Esophagus squamous epithelium (tissue), 5 donors: Measurements from ENCODE around the gene GLDN. TPM values are rescaled to one million over a fixed set of nuclear protein-coding genes. Genes with fewer than 3 reads are reported as not detected.
A peak's percentile ranks its signal among the peaks of the same experiment; 100 is the strongest.

Experiments
- DNase-seq: peaks from one replicate; lab custom pipeline; 2025; lab: John Stamatoyannopoulos, UW
- H3K27ac ChIP-seq, 4 donors: fragments of 200-600 bp; sonication (generic); one replicate each; pipeline ENCODE4 v1.5.1; 2016 to 2019; ENCODE audit warnings: mild to moderate bottlenecking in 1 of 4
- H3K27me3 ChIP-seq, 4 donors: fragments of 200-600 bp; sonication (generic); 1 replicate in 3 of 4; 2 replicates in 1 of 4; pipeline versions ENCODE4 v1.5.1 to v1.6.0; 2017 to 2021; ENCODE audit warnings: antibody characterized with exemption in 1 of 4
- H3K36me3 ChIP-seq, 3 donors: fragments of 200-600 bp; sonication (generic); one replicate each; pipeline ENCODE4 v1.5.1; 2016 to 2019
- H3K4me1 ChIP-seq, 3 donors: fragments of 200-600 bp; sonication (generic); one replicate each; pipeline ENCODE4 v1.5.1; 2017 to 2019
- H3K4me3 ChIP-seq, 4 donors: fragments of 200-600 bp; sonication (generic); 1 replicate in 3 of 4; 2 replicates in 1 of 4; pipeline ENCODE4 v1.5.1; 2016 to 2019; ENCODE audit warnings: mild to moderate bottlenecking in 2 of 4, moderate library complexity in 1 of 4
- H3K9me3 ChIP-seq, 3 donors: fragments of 200-600 bp; sonication (generic); one replicate each; pipeline ENCODE4 v1.5.1; 2016 to 2019
- CTCF ChIP-seq, 6 experiments: fragments of 450-650 bp in 4 of 6; fragments of 200-600 bp in 2 of 6; sonication (generic) in 2 of 6; IDR thresholded peaks; one replicate each; pipeline ENCODE4 v1.5.1; 2016 to 2019; ENCODE audit warnings: antibody characterized with exemption in 6 of 6, mild to moderate bottlenecking in 4 of 6, moderate library complexity in 4 of 6
- POLR2A ChIP-seq, 4 donors: fragments of 450-650 bp; IDR thresholded peaks; one replicate each; pipeline ENCODE4 v1.6.1; 2017; ENCODE audit warnings: antibody characterized with exemption in 4 of 4, mild to moderate bottlenecking in 4 of 4, moderate library complexity in 3 of 4
- WGBS, 2 donors: methylation state at CpG; one replicate each; pipeline ENCODE4 v1.1.5; 2018; 5-methylcytosine and 5-hydroxymethylcytosine counted together
- intact Hi-C: fragments of 100-400 bp; cut with DNase I; formaldehyde crosslinking; loops from one replicate; pipeline ENCODE4 v1.15.0; 2022
- total RNA-seq, 4 donors: library from RNA; depleted of rRNA; stranded (reverse); fragments of >200 nt; gene quantifications; one replicate each; pipeline ENCODE4 v1.1.0, GENCODE V29; 2016
- donor health status: DM: yes; HTN: yes; CAD: no.

GLDN gene
- total RNA-seq, 4 donors from 2014 or later = 0.31 to 2.1 (median 0.74) TPM

DNA sequence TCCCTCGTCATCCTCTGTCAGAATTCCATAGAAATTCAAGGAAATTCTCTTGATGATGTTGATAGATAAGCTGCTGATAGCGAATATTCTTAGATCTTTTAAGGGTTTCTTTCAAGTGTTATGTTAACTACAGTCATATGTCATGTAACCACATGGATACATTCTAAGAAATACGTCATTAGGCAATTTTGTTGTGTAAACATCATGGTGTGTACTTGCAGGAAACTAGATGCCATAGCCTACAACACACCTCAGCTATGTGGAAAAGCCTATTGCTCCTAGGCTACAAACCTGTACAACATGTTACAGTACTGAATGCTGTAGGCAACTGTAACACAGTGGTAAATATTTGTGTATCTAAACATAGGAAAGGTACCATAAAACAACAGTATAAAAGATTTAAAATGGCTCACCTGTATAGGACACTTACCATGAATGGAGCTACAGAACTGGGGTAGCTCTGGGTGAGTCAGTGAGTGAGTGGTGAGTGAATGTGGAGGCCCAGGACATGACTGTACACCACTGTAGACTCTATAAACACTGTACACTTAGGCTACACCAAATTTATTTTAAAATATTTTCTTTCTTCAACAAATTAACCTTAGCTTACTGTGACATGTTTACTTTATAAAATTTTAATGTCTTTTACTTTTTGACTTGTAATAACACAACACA is 34.6 kb downstream of the GLDN start:
- Histone ChIP-seq H3K27me3 (no peaks in the 10 kb centered on the region), H3K36me3 (no peaks in the 10 kb centered on the region), H3K9me3 (no peaks in the 10 kb centered on the region), H3K4me1 (peaks cover 0 to 27% (median 7%) of the 10 kb centered on the region in 3 donors), H3K27ac (no peak overlapping the region), H3K4me3 (no peak overlapping the region)
- WGBS, 2 donors = 66 to 79% methylated on average over 3 of the region's 3 CpGs
- intact Hi-C loops = no loop called here
- TF ChIP-seq CTCF (IDR thresholded peaks at IDR 0.05) (no peak), POLR2A (IDR thresholded peaks at IDR 0.05) (no peak)
- DNase-seq = no peak

DNA sequence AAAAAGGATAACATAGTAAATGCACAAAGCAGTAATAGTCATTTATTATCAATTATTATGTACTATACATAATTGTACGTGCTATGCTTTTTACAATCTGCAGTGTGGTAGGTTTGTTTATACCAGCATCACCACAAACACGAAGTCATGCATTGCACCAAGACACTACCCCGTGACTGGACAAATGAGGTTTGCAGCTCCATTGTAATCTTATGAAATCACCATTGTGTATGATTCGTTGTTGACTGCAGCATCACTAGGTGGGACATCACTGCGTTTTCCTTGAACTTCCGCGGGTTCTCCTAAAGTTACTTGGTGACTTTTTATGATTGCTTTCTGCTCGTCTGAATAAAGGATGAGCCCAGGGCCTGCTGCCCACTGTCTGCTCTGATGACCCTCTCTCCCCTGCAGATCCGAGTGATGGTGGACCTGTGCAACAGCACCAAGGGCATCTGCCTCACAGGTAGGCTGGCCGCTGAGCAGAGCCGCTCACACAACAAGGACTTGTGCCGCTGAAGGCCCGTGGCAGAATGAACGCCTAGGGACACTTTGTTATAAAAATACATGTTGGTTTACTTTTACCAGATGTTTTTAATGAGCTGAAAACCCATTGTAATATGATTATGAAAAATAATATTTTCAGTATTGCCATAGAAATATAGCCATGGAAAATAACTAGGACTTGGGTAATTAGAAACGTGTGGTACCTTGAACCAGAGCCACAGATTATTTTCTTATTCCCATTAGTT is 35.8 kb downstream of the GLDN start:
- H3K27me3 ChIP-seq = peaks cover 0 to 5% (median 0%) of the 10 kb centered on the region in 4 donors
- WGBS, 2 donors = 71 to 81% methylated on average over 14 to 15 of the region's 15 CpGs
- H3K36me3 ChIP-seq = no peaks in the 10 kb centered on the region
- DNase-seq = no peak
- intact Hi-C loops = no loop called here
- H3K4me1 ChIP-seq = peaks cover 0 to 25% (median 7%) of the 10 kb centered on the region in 3 donors
- H3K9me3 ChIP-seq = no peaks in the 10 kb centered on the region
- H3K27ac ChIP-seq = peak overlapping the region in 2 of 4 donors; percentile 15 to 44
- TF ChIP-seq CTCF (IDR thresholded peaks at IDR 0.05) (no peak), POLR2A (IDR thresholded peaks at IDR 0.05) (no peak)
- H3K4me3 ChIP-seq = no peak overlapping the region

DNA sequence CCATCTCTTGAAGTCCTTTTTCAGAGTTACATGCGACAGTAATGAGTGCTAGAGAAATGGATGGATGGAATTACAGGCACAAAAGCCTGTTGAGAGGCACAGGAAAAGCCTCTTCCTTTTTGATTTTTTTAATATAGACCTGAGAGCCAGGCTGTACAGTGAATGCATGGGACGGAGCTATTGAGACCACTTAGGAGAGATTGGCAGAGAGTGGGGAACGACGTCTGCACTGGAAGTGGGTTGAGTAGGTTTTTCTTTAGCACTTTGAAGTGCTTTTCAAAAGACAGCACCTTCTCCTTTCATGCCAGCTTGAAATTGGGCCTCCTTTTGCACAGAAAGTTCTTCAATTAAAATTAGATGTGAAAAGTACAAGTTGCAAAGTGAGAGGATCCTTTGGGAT is 37.0 kb downstream of the GLDN start:
- Histone ChIP-seq H3K27ac (peak overlapping the region in 1 of 4 donors; percentile 7), H3K36me3 (no peaks in the 10 kb centered on the region), H3K4me3 (no peak overlapping the region), H3K4me1 (peaks cover 0 to 25% (median 7%) of the 10 kb centered on the region in 3 donors), H3K27me3 (peaks cover 0 to 5% (median 0%) of the 10 kb centered on the region in 4 donors), H3K9me3 (no peaks in the 10 kb centered on the region)
- DNase-seq = no peak
- intact Hi-C loops = no loop called here
- WGBS, 2 donors = 79 to 89% methylated on average over 4 of the region's 4 CpGs
- TF ChIP-seq CTCF (IDR thresholded peaks at IDR 0.05) = no peak
- TF ChIP-seq POLR2A (IDR thresholded peaks at IDR 0.05) = no peak

GRCh38 chr15:51379390-51379789 is 37.9 kb downstream of the GLDN start:
- H3K27ac ChIP-seq = no peak overlapping the region
- no peaks in the 10 kb centered on the region for H3K9me3 ChIP-seq
- DNase-seq = no peak
- H3K4me3 ChIP-seq = no peak overlapping the region
- H3K27me3 ChIP-seq = peaks cover 0 to 9% (median 0%) of the 10 kb centered on the region in 4 donors
- H3K4me1 ChIP-seq = peaks cover 0 to 25% (median 7%) of the 10 kb centered on the region in 3 donors
- H3K36me3 ChIP-seq = no peaks in the 10 kb centered on the region
- WGBS, 2 donors = 60 to 63% methylated on average over 4 of the region's 4 CpGs
- intact Hi-C loops = no loop called here
- TF ChIP-seq POLR2A (IDR thresholded peaks at IDR 0.05) (no peak), CTCF (IDR thresholded peaks at IDR 0.05) (no peak)
